ENCODE data around the gene EFEMP2. TPM values are rescaled to one million over a fixed set of nuclear protein-coding genes. Genes with fewer than 3 reads are reported as not detected.
"Not testable (repeated sequence)": the region's sequence is repeated elsewhere in the genome, so short reads cannot be mapped to it uniquely, and the experiment has no call there.

Gene EFEMP2
- polyA plus RNA-seq, 4 donors = 96.5 to 170 (median 123) TPM

DNA sequence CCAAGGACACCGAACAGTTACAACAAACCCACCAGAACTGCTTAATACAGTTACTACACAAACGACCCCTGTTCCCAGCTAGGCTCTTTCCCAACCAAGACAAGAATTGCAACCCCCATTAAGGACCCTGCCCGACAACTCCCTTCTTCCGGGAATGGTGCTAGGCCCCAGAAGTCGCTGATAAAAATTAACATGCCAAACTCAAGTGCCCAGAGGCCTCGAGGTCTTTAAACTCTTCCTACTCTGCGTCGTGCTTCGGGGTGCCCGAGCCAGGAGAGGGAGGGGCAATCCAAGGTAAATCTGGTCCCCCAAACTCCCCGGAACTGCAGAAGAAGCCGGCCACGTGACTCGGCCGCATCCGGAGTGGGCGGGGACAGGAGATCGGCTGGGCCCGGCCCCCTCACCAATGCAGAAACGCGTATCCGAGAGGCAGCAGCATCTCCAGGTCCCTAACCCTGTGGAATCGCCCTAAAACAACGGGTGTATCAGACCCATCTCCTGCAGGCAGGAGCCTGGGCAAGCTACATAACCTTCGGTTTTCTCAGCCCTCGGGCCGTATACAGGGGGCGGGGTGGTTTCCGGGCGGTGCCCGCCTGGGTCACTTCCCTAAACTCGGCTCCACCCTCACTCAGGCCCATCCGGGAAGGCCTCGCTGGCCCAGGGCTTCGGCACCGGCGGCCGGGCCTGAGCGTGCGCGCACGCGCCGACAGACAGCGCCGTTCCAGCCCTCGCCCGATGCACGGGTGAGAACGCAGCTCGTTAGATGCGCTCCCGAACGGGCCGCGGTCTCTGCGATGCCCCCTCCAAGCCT lies 15.7 kb downstream of the EFEMP2 start:
- peak in 1 of 4 donors; percentile 34 for DNase-seq (ENCODE audit: low read depth in 4 of 4, low spot score in 2 of 4)

DNA sequence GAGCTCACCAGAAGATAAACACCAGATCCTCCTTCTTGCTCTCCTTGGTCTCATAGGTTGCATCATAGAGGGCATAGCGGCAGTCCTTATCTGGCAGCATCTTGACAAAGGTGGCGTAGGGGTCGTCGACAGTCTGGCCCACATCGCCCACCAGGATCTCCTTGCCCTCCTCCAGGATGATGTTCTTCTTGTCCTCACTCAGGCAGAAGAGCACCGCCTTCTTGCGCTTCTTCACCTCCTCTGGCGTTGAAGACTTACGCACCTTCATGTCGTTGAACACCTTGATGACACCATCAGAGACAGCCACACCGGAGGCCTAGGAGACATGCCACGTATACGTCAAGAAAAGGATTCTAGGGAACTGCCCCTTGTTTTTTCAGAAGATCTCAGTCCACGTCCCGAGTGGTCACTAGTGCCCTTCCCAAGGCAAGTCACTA lies 16.7 kb downstream of the EFEMP2 start:
- no peak for DNase-seq (ENCODE audit: low read depth in 4 of 4, low spot score in 2 of 4)

DNA sequence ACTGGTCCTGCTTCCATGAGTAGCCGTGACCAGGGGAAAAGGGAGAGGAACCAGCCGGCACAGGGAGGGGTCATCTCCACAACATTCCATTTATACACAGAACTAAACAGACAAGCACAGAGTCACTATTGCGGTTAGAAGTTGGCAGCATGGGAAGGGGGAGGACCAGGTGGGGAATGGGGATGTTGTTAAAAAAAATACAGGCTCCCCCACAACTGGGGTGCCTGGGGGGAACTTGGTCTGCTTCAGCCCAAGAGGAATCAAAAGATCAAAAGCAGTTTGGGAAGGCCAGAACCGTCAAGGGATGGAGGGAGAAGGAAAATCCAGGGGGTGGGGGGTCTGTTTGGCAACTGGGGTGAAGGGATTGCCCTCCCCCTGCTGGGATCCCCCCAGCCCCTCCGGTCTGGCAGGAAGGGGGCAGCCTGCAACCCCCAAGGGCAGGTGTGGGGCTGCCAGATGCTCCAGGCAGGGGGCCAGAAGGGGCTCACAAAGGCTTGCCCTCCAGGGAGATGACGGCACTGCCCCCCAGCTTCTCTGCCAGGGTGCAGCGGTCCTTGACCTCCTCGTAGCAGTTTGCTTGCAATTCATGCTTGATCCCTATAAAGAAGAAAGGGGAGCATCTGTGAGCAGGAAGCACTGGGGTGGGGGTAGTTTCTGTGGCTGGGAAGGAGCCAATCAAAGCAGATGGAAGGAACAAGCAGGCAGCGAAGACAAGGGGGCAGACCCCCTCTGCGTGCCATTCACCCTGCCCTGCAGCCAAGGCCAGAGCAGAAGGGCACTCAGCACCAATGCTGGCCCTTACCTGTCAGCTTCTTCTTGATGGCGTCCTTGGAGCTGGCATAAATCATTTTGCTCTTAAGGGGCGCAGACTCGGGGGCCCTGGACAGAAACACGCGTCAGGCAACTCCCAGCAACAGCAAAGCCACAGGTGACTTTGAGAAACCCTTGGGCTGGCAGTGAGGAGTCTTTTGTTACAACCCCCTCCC lies 17.5 kb downstream of the EFEMP2 start:
- no peak for DNase-seq (ENCODE audit: low read depth in 4 of 4, low spot score in 2 of 4)

DNA sequence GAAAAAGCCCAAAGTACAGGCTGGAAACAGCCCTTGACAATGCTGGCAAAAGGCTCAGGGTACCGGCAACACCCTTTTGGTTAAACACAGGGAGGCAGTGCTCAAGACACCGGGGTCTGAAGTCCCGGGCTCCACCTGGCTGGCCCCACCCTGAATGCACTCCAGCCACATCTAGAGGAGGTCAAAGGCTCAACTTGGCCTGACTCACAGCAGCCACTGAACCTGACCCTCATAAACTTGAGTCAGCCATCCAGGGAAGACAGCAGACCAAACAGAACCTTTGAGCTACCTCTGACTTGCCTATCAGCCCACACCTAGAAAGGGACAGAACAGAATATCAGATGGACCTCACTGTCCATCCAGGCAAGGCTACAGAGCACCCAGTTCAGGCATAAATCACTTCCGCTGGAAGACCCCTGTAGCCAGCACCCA lies 18.4 kb downstream of the EFEMP2 start:
- DNase-seq (ENCODE audit: low read depth in 4 of 4, low spot score in 2 of 4) = no peak

DNA sequence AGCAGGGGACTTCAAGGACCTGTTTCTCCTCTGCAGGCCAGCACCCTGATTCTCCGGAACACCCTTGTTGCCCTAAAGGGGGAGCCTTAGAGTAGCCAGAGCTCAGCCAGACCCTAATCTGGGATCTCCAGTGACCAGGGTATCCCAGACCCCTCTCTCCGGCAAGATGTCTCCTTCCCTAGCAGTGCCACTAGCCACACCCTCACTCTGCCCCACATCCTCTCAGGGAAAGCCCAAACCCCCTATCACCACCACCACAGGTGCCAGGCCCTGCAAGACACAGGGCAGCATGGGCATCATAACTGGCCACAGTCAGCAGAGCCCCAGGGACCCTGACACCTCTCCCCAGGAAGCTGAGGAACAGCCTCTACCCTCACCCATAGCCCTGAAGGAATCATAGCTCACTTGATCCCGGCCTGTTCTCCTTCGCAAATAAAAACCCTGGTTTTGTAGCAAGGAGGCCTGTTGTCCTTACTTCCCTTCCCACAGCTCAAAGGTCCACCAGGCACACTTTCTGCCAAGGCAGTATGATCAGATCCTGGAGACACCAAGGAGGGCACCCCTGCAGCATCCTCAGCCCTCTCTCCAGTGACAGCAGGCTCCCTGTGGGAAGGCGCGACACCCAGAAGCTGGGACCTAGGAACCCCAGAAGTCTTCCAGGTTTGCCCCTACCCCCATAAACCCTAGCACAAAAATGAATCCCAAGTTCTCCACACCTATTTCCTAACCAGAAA lies 19.2 kb downstream of the EFEMP2 start:
- DNase-seq (ENCODE audit: low read depth in 4 of 4, low spot score in 2 of 4) = no peak

DNA sequence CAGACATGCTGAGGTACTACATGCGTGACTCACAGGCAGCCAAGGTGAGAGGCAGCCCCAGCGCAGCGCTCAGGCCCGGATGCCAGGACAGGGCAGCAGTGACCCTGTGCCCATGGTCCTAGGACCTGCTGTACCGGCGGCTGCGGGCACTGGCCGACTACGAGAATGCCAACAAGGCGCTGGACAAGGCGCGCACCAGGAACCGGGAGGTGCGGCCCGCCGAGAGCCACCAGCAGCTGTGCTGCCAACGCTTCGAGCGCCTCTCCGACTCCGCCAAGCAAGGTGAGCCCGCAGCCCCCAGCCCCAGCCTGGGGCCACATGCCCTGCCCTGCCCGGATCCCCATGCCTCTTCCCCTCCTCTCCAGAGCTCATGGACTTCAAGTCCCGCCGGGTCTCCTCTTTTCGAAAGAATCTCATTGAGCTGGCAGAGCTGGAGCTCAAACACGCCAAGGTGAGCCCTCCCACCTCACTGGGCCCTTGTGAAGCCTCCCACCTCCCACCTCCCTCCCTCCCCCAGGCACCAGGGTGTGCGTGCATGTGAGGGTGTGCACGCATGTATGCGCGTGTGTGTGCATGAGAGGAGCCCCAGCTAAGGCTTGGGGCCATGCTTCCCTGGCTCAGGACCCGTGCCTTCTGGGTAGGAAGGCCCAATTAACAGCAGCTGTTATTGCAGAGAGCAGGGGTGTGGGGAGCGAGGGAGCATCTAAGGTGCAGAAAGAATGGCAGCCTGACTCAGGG lies 19.9 kb downstream of the EFEMP2 start:
- no peak for DNase-seq (ENCODE audit: low read depth in 4 of 4, low spot score in 2 of 4)

DNA sequence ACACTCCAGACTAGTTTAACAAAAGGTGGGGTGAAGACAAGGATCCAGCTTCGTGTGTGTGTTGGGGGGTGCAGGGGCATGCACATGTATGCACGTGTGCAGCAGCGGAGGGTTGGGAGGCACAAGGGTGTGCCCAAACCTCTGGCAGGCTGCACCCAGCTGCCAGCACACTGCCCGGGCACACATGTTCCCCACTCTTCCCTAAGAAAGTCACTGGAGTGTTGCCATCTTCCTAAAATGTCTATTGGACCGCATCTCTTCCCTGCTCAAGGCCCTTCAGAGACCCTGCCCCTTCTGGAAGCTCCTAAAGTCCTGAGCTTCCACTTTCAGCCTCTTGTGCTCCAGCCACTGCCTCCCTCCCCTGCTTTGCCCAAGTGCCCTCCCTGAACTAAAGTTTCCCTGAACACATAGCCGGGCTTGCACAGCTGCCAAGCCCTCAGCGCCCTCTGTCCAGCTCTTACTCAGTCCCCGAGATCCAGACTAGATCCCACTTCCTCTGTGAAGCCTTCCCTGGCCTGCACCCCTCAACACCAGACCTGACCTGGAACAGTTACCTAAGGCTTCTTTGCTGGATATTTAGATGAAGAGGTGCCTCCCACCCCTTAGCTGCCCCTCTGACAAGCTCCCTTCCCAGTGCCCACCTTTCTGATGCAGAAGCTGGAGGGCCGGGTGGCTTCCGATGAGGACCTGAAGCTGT lies 20.6 kb downstream of the EFEMP2 start:
- no peak for DNase-seq (ENCODE audit: low read depth in 4 of 4, low spot score in 2 of 4)

DNA sequence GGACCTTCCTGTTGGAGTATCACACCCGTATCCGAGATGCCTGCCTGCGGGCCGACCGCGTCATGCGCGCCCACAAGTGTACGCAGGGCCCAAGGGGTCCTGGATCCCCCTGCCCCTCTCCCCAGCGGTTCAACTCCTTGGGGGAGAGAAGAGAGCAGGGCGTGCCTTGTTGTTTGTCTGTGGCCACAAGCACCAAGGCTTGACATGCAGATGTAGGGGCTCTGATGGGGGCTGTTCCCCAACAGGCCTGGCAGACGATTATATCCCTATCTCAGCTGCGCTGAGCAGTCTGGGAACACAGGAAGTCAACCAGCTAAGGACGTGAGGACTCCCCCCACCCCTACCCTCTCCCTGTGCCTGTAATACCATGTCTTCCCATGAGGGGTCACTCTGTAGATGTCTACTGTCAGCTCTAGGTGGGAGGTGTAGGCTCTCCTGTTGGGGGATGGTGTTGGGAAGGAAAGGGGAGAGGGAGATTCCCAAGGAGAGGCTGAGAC lies 21.5 kb downstream of the EFEMP2 start:
- no peak for DNase-seq (ENCODE audit: low read depth in 4 of 4, low spot score in 2 of 4)

DNA sequence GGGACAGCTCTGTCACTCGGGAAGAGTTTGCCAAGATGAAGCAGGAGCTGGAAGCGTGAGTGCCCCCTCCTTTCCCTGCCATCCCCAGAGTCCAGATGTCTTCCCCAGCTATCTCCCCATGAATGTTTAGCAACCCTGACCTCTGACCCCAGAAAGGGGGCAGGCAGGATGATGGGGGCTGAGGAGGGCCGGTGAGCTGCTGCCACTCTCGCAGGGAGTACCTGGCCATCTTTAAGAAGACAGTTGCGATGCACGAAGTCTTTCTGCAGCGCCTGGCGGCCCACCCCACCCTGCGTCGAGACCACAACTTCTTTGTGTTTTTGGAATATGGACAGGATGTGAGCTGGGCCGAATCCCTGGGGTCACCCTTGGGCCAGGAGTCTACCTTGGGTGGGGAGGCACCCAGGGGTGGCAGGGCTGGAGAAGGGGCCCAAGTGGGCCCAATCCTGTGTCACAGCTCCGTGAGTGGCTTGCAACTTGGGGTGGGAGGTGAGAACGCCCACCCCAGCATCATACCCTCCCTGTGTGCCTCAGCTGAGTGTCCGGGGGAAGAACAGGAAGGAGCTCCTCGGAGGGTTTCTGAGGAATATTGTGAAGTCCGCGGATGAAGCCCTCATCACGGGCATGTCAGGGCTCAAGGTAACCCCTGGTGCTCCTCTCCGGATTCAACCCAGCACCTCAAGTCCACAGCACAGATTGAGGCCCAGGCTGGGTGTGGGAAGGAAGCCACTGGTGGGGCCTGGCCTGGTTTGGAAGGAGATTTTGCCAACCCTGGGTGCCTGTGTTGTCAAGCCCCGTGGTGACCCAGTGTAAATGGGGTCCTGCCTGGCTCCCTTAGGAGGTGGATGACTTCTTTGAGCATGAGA lies 22.1 kb downstream of the EFEMP2 start:
- DNase-seq (ENCODE audit: low read depth in 4 of 4, low spot score in 2 of 4) = no peak

DNA sequence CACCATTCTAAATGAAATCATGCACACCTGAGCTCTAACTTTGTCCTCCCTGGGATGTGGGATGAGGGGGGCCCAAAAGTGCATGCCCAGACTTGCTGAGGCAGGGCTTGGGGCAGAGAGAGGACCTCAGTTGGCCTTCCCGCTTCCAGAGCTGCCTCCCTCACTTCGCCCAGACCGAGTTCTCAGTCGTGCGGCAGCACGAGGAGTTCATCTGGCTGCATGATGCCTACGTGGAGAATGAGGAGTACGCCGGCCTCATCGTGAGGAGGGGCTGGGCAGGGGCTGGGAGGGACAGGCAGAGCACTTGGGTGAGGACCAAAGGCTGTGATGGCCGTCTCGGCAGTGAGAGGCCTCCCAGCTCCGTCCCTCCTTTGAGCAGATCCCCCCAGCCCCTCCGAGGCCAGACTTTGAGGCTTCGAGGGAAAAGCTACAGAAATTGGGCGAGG lies 22.8 kb downstream of the EFEMP2 start:
- DNase-seq (ENCODE audit: low read depth in 4 of 4, low spot score in 2 of 4) = no peak

DNA sequence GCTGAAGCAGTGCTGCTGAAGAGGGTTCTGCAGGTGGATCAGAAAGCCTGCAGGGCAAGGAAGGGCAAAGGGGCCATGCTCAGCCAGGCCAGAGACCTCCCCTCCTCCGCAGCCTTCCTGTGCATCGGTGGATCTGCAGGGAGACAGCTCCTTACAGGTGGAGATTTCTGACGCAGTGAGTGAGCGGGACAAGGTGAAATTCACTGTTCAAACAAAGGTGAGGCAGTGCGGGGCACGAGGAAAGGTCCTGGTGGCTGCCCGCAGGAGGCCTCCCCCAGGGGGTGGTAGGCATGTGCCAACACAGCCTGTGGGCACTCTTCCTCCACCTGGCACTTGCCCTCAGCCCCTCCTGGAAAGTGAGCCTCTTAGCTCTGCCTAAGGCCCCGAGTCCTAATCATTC lies 23.2 kb downstream of the EFEMP2 start:
- DNase-seq (ENCODE audit: low read depth in 4 of 4, low spot score in 2 of 4) = no peak

DNA sequence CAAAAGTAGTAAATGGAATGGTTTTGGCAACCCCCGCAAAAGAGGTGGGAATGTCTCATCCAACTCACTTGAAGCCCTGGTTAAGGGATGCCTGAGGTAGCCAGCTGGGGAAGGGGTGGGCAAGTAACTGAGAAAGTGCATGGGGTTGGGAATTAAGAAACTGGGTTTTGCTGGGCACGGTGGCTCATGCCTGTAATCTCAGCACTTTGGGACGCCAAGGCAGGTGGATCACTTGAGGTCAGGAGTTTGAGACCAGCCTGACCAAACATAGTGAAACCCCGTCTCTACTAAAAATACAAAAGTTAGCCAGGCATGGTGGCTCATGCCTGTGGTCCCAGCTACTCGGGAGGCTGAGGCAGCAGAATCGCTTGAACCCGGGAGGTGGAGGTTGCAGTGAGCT lies 23.9 kb downstream of the EFEMP2 start:
- not testable (repeated sequence) for DNase-seq (ENCODE audit: low read depth in 4 of 4, low spot score in 2 of 4)

DNA sequence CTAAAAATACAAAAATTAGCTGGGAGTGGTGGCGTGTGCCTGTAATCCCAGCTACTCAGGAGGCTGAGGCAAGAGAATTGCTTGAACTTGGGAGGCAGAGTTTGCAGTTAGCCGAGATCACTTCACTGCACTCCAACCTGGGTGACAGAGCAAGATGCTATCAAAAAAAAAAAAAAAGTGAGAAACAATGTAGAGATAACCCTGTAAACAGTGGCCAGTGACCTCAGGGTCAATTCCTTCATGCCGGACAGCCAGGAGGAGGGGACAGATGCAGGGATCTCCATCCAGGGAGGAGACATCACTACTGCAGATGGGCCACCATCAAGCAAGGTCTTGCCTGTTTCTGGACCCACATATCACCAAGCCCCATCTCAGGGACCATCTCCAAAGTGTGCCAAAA lies 24.9 kb downstream of the EFEMP2 start:
- DNase-seq (ENCODE audit: low read depth in 4 of 4, low spot score in 2 of 4) = no peak

DNA sequence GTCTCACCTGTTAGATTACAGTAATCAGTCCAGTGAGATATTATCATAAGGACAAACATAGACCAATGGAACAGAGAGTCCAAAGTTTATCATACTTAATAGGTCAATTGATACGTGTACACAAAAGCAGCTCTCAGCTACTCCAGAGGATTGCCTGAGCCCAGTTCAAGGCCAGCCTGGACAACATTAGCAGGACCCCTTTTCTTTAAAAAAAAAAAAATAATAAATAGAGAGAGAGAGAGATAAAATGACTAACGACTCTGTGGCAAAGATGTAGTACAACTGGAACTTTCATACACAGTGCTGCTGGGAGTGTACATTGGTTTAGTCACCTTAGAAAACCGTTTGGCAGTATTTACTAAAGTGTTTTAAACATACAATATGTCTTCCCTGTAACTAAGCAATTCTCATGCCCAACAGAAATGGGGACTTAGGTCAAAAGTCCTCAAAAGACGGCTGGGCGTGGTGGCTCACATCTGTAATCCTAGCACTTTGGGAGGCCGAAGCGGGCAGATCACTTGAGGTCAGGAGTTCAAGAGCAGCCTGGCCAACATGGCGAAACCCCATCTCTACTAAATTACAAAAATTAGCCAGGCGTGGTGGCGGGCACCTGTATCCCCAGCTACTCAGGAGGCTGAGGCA lies 28.2 kb downstream of the EFEMP2 start:
- DNase-seq (ENCODE audit: low read depth in 4 of 4, low spot score in 2 of 4) = no peak

DNA sequence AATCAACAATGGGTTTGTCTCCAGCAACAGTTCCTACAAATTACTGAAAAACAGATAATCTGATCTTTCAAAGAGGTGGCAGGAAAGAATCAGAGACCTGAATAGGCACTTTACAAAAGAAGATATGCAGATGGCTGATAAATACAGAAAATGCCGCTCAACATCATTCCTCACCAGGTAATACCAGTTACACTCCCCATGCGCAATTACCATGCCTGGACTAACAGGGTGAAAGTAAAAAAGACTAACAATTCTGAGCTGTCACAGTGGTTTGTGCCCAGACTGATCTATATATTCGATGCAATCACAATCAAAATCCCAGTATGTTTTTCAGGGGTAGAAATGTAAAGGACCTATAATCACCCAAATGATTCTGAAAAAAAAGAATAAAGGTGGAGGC lies 28.8 kb downstream of the EFEMP2 start:
- no peak for DNase-seq (ENCODE audit: low read depth in 4 of 4, low spot score in 2 of 4)

DNA sequence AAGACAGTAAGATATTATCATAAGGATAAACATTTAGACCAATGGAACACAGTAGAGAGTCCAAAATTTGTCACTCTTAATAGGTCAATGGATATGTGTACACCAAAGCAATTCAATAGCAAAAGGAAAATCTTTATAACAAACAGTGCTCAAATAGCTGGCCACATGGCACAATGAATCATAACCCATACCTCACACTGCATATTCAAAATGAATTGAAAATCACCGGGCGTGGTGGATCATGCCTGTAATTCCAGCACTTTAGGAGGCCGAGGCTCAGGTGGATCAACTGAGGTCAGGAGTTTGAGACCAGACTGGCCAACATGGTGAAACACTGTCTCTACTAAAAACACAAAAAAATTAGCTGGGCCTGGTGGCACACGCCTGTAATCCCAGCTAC lies 30.5 kb downstream of the EFEMP2 start:
- no peak for DNase-seq (ENCODE audit: low read depth in 4 of 4, low spot score in 2 of 4)

DNA sequence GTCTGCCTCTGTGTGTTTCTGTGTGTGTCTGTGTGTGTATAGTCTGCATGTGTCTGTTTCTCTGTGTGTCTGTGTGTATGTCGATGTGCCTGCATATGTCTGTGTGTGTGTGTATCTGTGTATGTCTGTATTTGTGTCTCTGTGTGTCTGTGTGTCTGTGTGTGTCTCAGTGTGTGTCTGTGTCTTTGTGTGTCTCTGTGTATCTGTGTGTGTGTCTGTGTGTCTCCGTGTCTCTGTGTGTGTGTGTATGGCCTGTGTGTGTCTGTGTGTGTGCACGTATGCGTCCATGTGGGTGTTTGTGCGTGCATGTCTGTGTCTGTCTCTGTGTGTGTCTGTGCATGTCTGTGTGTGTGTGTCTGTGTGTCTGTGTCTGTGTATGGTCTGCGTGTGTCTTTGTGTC lies 38.4 kb downstream of the EFEMP2 start:
- no peak for DNase-seq (ENCODE audit: low read depth in 4 of 4, low spot score in 2 of 4)

All from left renal cortex interstitium (tissue), 4 donors.